Parathyroid adenoma (tissue), 2 donors: Measurements from ENCODE around the gene PMM2.
"Not testable (repeated sequence)": the region's sequence is repeated elsewhere in the genome, so short reads cannot be mapped to it uniquely, and the experiment has no call there.

Experiments
- H2AFZ ChIP-seq: fragments of 300-600 bp; sonication (generic); one replicate; pipeline ENCODE4 v1.7.0; 2017; ENCODE audit warnings: antibody characterized with exemption, mild to moderate bottlenecking
- H3K27ac ChIP-seq: fragments of 300-600 bp; sonication (generic); one replicate; pipeline ENCODE4 v1.7.0; 2017
- H3K27me3 ChIP-seq: fragments of 300-600 bp; sonication (generic); one replicate; pipeline ENCODE4 v1.7.0; 2017; ENCODE audit warnings: low read length; ENCODE audit not compliant: control insufficient read depth, insufficient read depth
- H3K36me3 ChIP-seq: fragments of 300-600 bp; sonication (generic); one replicate; pipeline ENCODE4 v1.7.0; 2017; ENCODE audit warnings: low read length; ENCODE audit not compliant: control insufficient read depth, insufficient read depth
- H3K4me1 ChIP-seq: fragments of 300-600 bp; sonication (generic); one replicate; pipeline ENCODE4 v1.7.0; 2017; ENCODE audit warnings: control low read depth
- H3K4me2 ChIP-seq: fragments of 300-600 bp; sonication (generic); one replicate; pipeline ENCODE4 v1.7.0; 2017; ENCODE audit warnings: low read length
- H3K4me3 ChIP-seq: fragments of 300-600 bp; sonication (generic); one replicate; pipeline ENCODE4 v1.7.0; 2017; ENCODE audit warnings: low read depth, low read length
- H3K79me2 ChIP-seq: fragments of 300-600 bp; sonication (generic); one replicate; pipeline ENCODE4 v1.7.0; 2017; ENCODE audit warnings: control low read depth
- H3K9ac ChIP-seq: fragments of 300-600 bp; sonication (generic); one replicate; pipeline ENCODE4 v1.7.0; 2017; ENCODE audit warnings: mild to moderate bottlenecking
- H3K9me3 ChIP-seq: fragments of 300-600 bp; sonication (generic); one replicate; pipeline ENCODE4 v1.7.0; 2017; ENCODE audit warnings: low read length; ENCODE audit not compliant: control insufficient read depth
- CTCF ChIP-seq: fragments of 300-600 bp; sonication (generic); IDR thresholded peaks from one replicate; pipeline ENCODE4 v1.7.0; 2017; ENCODE audit warnings: antibody characterized with exemption, mild to moderate bottlenecking
- donor health status: primary hyperparathyroidism.

PMM2 gene

GRCh38 chr16:8872967-8873865, 75.6 kb downstream of the PMM2 start:
- Histone ChIP-seq H3K4me2 (no peak overlapping the region), H3K4me3 (no peak overlapping the region), H2AFZ (no peak overlapping the region), H3K36me3 (no peaks in the 10 kb centered on the region), H3K27ac (no peak overlapping the region), H3K9me3 (no peaks in the 10 kb centered on the region), H3K4me1 (no peaks in the 10 kb centered on the region), H3K79me2 (no peaks in the 10 kb centered on the region), H3K27me3 (no peaks in the 10 kb centered on the region), H3K9ac (no peak overlapping the region)
- no peak for TF ChIP-seq CTCF

GRCh38 chr16:8873866-8874195, 76.2 kb downstream of the PMM2 start:
- H3K4me1 ChIP-seq, H3K27ac ChIP-seq, H3K27me3 ChIP-seq, H3K4me3 ChIP-seq, H3K9me3 ChIP-seq, H2AFZ ChIP-seq, H3K36me3 ChIP-seq, H3K4me2 ChIP-seq, H3K9ac ChIP-seq, H3K79me2 ChIP-seq: not testable (repeated sequence)

GRCh38 chr16:8874388-8874787, 76.7 kb downstream of the PMM2 start:
- no peak overlapping the region for H2AFZ ChIP-seq
- TF ChIP-seq CTCF = no peak

GRCh38 chr16:8875317-8875716, 77.7 kb downstream of the PMM2 start:
- H3K4me3 ChIP-seq, H3K27ac ChIP-seq, H3K79me2 ChIP-seq, H3K9me3 ChIP-seq, H3K27me3 ChIP-seq, H3K9ac ChIP-seq, H3K4me2 ChIP-seq, H2AFZ ChIP-seq, H3K36me3 ChIP-seq, H3K4me1 ChIP-seq: not testable (repeated sequence)

More at GRCh38 chr16:8874388-8874787, 76.7 kb downstream of the PMM2 start:
- Histone ChIP-seq H3K4me2 (no peak overlapping the region), H3K9me3 (no peaks in the 10 kb centered on the region), H3K27ac (no peak overlapping the region), H3K79me2 (no peaks in the 10 kb centered on the region), H3K4me3 (no peak overlapping the region), H3K4me1 (no peaks in the 10 kb centered on the region), H3K9ac (no peak overlapping the region), H3K36me3 (no peaks in the 10 kb centered on the region), H3K27me3 (no peaks in the 10 kb centered on the region)

GRCh38 chr16:8877894-8878522, 80.4 kb downstream of the PMM2 start:
- H3K4me2 ChIP-seq = no peak overlapping the region
- H2AFZ ChIP-seq = no peak overlapping the region
- H3K79me2 ChIP-seq = no peaks in the 10 kb centered on the region
- H3K27me3 ChIP-seq = no peaks in the 10 kb centered on the region
- no peak overlapping the region for H3K4me3 ChIP-seq
- H3K9ac ChIP-seq = no peak overlapping the region
- H3K27ac ChIP-seq = no peak overlapping the region
- TF ChIP-seq CTCF = no peak
- no peaks in the 10 kb centered on the region for H3K36me3 ChIP-seq
- no peaks in the 10 kb centered on the region for H3K9me3 ChIP-seq
- H3K4me1 ChIP-seq = no peaks in the 10 kb centered on the region
